Thymus (tissue), 11 donors: ENCODE data around the gene IRF4. TPM values are rescaled to one million over a fixed set of nuclear protein-coding genes. Genes with fewer than 3 reads are reported as not detected.

Source experiments
- DNase-seq, 9 donors: peaks; one replicate each; pipeline ENCODE4 v3.0.0-alpha.2; 2013; ENCODE audit warnings: low spot score in 9 of 9, low read depth in 6 of 9, missing footprints in 1 of 9
- H3K27ac ChIP-seq, 2 donors: one replicate each; pipeline ENCODE4 v1.5.1; 2013; ENCODE audit warnings: control low read depth in 1 of 2, low read depth in 1 of 2, low read length in 1 of 2, mild to moderate bottlenecking in 1 of 2, moderate library complexity in 1 of 2
- H3K27me3 ChIP-seq, 2 donors: one replicate each; pipeline ENCODE4 v1.5.1; 2013; ENCODE audit warnings: low read length in 1 of 2; ENCODE audit not compliant: control insufficient read depth in 2 of 2, insufficient read depth in 1 of 2
- H3K36me3 ChIP-seq, 2 donors: one replicate each; pipeline ENCODE4 v1.5.1; 2013; ENCODE audit warnings: low read length in 1 of 2, mild to moderate bottlenecking in 1 of 2, moderate library complexity in 1 of 2; ENCODE audit not compliant: control insufficient read depth in 2 of 2, insufficient read depth in 2 of 2
- H3K4me1 ChIP-seq, 2 donors: one replicate each; pipeline ENCODE4 v1.5.1; 2013; ENCODE audit warnings: low read length in 2 of 2; ENCODE audit not compliant: control insufficient read depth in 2 of 2, insufficient read depth in 2 of 2
- H3K4me3 ChIP-seq, 2 donors: one replicate each; pipeline ENCODE4 v1.5.1; 2013; ENCODE audit warnings: low read length in 2 of 2, control low read depth in 1 of 2, mild to moderate bottlenecking in 1 of 2
- H3K9me3 ChIP-seq, 2 donors: one replicate each; pipeline ENCODE4 v1.5.1; 2013; ENCODE audit warnings: low read length in 1 of 2, mild to moderate bottlenecking in 1 of 2; ENCODE audit not compliant: control insufficient read depth in 2 of 2, insufficient read depth in 1 of 2
- WGBS: extraction: QIAGEN DNeasy Blood & Tissue Kit; methylation state at CpG from one replicate; pipeline ENCODE4 v1.1.7; 2013; 5-methylcytosine and 5-hydroxymethylcytosine counted together
- polyA plus RNA-seq: library from polyadenylated mRNA; stranded (reverse); fragments of 200-250 nt; gene quantifications from one replicate; pipeline ENCODE4 v1.2.3, GENCODE V29; 2013
- total RNA-seq: library from RNA; stranded (reverse); fragments of 120-200 nt; gene quantifications from one replicate; pipeline ENCODE4 v1.2.4, GENCODE V29; 2013
- donor health status: healthy.

IRF4 gene
- total and polyA plus RNA-seq, 2 donors: 7.5 to 7.6 TPM

DNA sequence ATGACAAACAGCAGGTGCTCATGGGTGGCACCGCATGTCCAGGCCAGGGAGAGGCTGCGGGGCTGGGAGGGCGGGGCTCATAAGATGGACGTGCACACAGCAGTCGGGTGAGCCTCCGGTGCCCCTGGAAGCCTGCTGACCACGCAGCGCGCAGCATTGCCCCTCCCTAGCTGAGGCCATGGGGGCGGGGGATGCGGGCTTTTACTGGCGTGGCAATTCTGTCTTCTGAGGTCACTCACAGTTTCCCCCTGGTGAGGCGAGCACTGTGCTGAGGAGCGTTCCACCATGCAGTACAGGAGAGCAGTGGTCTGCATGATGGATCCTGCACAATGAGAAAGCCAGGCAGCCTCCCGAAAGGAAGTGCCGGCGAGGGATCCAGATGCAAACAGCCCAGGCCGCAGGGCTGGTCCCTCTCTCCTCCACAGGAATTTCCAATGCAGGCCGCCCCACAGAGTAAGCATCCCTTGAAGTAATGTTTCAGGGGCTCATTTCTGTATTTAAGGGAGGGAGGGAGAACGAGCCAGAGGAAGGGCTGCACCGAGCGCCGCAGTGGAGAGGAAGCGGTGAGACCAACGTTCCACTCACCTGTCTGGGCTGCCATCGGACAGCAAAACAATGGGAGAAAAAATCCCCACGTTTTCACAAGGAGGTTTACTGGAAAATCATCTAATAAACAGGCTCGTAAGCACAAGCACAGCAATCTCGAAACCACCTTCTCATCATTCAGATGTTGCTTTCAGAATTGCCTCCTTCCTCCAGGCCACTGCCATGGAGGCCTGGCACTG is 56.0 kb downstream of the IRF4 start:
- H3K27me3 ChIP-seq: no peaks in the 10 kb centered on the region
- no peak overlapping the region for H3K4me3 ChIP-seq
- 92% methylated on average over 29 of the region's 29 CpGs for WGBS
- no peaks in the 10 kb centered on the region for H3K36me3 ChIP-seq
- H3K4me1 ChIP-seq: peaks cover 18 to 37% of the 10 kb centered on the region in 2 donors
- DNase-seq: no peak
- no peaks in the 10 kb centered on the region for H3K9me3 ChIP-seq
- peak overlapping the region in 1 of 2 donors; percentile 83 for H3K27ac ChIP-seq

DNA sequence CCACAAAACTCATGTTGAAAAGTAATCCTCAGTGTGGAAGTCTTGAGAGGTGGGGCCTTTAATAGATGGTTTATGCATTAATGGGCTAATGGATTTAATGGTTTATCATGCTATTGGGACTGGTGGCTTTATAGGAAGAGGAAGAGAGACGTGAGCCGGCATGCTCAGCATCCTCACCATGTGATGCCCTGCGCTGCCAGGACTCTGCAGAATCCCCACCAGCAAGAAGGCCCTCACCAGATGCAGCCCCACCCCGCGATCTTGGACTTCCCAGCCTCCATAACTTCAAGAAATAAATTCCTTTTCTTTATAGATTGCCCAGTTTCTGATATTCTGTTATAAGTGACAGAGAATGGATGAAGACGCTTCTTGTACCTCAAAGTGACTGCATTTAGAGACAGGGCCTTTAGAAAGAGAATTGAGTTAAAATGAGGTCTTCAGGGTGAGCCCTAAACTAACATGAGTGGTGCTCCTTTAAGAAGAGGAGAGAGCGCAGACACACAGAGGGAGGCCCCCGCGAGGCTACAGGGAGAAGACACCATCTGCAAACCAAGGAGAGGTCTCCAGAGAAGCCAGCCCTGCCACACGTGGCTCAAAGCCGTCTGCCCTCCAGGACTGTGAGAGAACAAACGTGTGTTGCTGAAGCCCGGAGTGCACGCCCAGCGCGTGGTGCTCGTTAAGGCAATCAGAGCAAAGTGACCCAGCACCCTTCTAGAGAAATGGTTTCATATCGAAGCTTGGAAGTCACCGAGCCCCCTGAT is 56.9 kb downstream of the IRF4 start:
- 91% methylated on average over 19 of the region's 19 CpGs for WGBS
- DNase-seq: no peak
- no peaks in the 10 kb centered on the region for H3K9me3 ChIP-seq
- peaks cover 16 to 37% of the 10 kb centered on the region in 2 donors for H3K4me1 ChIP-seq
- no peaks in the 10 kb centered on the region for H3K36me3 ChIP-seq
- H3K4me3 ChIP-seq: no peak overlapping the region
- peaks cover 0 to 4% of the 10 kb centered on the region in 2 donors for H3K27me3 ChIP-seq
- H3K27ac ChIP-seq: no peak overlapping the region

DNA sequence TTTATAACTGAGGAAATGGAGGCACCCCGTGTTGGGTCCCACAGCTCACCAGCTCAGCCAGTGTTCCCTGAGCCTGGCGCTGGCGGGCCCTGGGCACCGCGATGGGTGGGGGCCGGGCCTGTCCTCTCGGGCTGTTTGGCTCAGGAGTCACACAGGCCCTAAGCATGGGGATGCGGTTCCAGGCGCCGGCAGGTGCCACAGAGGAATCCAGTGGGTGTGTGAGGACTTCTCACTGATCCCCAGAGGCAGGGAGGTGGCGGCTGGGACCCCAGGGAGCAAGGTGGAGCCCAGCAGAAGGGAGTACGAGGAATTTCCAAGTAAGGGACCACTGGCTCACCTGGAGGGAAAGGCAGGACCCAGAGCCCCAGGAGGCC is 57.5 kb downstream of the IRF4 start:
- Histone ChIP-seq H3K9me3 (no peaks in the 10 kb centered on the region), H3K36me3 (no peaks in the 10 kb centered on the region), H3K4me1 (peaks cover 15 to 34% of the 10 kb centered on the region in 2 donors), H3K27ac (no peak overlapping the region), H3K27me3 (peaks cover 0 to 4% of the 10 kb centered on the region in 2 donors), H3K4me3 (no peak overlapping the region)
- 92% methylated on average over 12 of the region's 12 CpGs for WGBS
- DNase-seq: no peak

DNA sequence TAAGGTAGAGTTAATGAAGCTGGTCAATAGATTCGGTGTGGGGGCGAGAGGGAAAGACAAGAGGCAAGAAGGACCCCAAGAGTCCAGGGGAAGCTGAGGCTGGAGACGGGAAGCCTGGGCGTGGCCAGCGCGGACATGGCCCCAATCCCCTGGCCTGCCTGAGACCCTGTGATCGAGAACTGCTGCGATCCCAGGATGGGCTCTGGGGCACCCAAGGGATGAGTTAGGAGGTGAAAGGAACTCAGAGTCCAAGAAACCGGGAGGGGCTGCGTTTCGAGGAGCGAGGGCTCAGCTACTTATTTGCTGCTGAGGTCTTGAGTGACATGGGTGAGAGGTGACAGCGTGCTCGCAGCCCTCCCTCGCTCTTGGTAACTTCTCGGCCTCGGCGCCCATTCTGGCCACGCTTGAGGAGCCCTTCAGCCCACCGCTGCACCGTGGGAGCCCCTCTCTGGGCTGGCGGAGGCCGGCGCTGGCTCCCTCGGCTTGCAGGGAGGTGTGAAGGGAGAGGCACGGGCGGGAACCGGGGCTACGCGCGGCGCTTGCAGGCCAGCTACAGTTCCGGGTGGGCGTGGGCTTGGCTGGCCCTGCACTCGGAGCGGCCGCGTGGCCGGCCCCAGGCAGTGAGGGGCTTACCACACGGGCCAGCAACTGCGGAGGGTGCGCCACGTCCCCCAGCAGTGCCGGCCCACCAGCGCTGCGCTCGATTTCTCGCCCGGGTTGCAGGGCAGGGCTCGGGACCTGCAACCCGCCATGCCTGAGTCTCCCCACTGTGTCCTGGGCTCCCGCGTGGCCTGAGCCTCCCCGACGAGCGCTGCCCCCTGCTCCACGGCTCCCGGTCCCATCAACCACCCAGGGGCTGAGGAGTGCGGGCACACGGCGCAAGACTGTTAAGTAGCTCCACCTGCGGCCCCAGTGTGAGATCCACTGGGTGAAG is 58.2 kb downstream of the IRF4 start:
- no peak for DNase-seq
- 97% methylated on average over 62 of the region's 62 CpGs for WGBS
- Histone ChIP-seq H3K36me3 (no peaks in the 10 kb centered on the region), H3K4me3 (no peak overlapping the region), H3K27me3 (peaks cover 0 to 4% of the 10 kb centered on the region in 2 donors), H3K9me3 (no peaks in the 10 kb centered on the region), H3K4me1 (peaks cover 12 to 30% of the 10 kb centered on the region in 2 donors), H3K27ac (peak overlapping the region in 1 of 2 donors; percentile 38)

DNA sequence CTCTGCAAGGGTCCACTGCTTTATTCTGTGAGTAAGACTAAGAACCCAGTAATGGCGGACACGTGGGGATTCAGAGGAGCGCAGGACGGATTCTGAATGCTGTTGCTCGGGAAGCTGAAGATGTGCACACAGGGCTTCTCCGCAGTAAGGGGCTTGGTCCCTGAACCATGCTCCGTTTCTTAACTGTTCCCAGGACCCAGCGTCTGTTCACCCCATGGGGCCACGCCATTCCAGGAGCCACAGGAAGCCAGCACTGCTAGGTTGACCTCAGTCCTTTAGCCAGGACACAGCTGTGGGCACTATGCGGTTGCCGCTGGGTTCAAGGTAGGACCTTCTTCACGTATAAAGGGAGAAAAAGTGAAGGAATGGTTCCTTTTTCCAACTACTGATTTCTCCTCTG is 59.8 kb downstream of the IRF4 start:
- 95% methylated on average over 12 of the region's 12 CpGs for WGBS
- Histone ChIP-seq H3K36me3 (no peaks in the 10 kb centered on the region), H3K4me3 (no peak overlapping the region), H3K9me3 (no peaks in the 10 kb centered on the region), H3K27me3 (peaks cover 0 to 4% of the 10 kb centered on the region in 2 donors), H3K4me1 (peaks cover 9 to 15% of the 10 kb centered on the region in 2 donors), H3K27ac (no peak overlapping the region)
- DNase-seq: no peak

DNA sequence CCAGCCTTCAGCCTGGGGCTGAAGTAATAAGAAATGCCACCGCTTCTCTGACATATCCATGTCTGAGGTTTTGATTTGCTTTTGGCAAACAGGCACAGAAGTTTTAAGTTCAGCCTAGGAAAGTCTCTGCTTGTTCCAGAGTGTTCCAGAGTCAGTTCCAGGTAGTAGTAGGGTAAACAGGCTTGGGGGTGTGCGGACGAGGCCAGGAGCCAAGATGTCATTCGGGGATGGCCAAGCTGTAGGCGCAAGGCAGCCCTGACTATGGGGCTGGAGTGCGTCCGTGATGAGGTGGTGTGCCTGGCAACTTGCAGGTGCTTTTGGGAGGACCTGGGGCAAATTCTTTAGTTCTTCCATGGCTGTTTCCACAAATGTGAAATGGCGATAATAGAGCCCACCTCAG is 60.3 kb downstream of the IRF4 start:
- Histone ChIP-seq H3K9me3 (no peaks in the 10 kb centered on the region), H3K27me3 (peaks cover 0 to 4% of the 10 kb centered on the region in 2 donors), H3K4me3 (no peak overlapping the region), H3K27ac (no peak overlapping the region), H3K36me3 (no peaks in the 10 kb centered on the region), H3K4me1 (peaks cover 4 to 10% of the 10 kb centered on the region in 2 donors)
- WGBS: 98% methylated on average over 8 of the region's 8 CpGs
- DNase-seq: no peak

DNA sequence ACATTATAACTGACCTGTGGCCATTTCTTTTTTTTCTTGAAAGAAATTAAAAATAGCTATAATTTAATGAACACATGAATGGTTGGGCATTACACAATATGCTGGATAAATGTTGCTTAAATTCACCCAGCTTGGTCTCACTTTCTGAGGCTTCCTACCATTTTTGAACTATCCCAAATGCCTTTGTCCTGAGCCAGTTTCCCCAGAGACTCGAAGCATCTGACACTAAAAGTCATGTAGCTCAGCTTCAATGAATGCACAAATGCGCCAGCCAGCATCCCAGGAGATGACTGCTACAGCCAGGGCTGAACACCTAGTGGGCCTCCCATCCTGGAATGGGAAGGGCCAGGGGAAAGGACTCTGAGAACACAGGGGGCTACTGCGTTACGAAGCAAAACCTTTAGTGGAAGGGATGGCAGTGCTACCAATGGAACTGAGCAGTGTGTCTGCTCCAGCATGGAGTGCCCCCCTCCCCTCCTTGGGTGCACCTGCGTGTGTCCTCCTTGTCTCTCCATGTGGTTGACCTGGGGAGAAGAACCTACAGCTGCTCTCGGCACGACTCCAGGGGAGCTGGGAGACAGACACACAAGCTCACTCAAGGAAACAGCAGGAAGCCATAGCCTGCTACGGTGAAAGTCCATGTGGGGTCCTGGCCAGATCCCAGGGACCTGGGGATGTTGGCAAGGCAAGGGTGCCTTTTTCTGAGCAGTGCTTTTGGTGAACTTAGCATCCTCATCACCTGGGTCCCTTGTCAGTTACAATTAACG is 60.9 kb downstream of the IRF4 start:
- Histone ChIP-seq H3K27me3 (peaks cover 0 to 4% of the 10 kb centered on the region in 2 donors), H3K4me1 (peaks cover 0 to 3% of the 10 kb centered on the region in 2 donors), H3K36me3 (no peaks in the 10 kb centered on the region), H3K27ac (no peak overlapping the region), H3K9me3 (no peaks in the 10 kb centered on the region), H3K4me3 (no peak overlapping the region)
- DNase-seq: no peak
- WGBS: 88% methylated on average over 9 of the region's 9 CpGs

DNA sequence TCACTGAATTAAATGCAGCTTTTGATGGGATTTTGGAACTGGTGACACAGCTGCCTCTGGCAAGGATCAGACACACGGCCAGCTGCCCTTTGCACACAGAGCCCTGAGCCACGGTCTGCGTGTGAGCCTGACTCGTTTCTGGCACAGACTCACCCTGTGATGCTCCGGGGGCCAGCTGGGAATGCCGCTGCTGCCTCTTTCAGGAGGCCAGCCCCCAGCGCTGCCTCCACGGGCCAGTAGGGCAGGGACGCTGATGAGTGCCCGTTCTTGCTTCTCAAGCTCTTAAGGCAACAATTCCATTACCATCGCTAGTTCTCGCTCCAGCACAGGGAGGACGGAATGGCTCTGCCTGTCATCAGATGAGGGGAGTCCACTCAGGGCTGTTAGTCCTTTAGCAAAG is 61.6 kb downstream of the IRF4 start:
- 88% methylated on average over 13 of the region's 13 CpGs for WGBS
- Histone ChIP-seq H3K4me3 (no peak overlapping the region), H3K27ac (no peak overlapping the region), H3K27me3 (peaks cover 0 to 4% of the 10 kb centered on the region in 2 donors), H3K4me1 (no peaks in the 10 kb centered on the region), H3K9me3 (no peaks in the 10 kb centered on the region), H3K36me3 (no peaks in the 10 kb centered on the region)
- DNase-seq: no peak
